Activated CD4-positive, alpha-beta T cell treated with anti-CD3 and anti-CD28 coated beads, Interleukin-2, amount 10 ng/mL, durations not matched to agents 24 days and 14 days (primary cell): Measurements from ENCODE around the gene ZNF594. TPM values are rescaled to one million over a fixed set of nuclear protein-coding genes. Genes with fewer than 3 reads are reported as not detected.
"Not testable (repeated sequence)": the region's sequence is repeated elsewhere in the genome, so short reads cannot be mapped to it uniquely, and the experiment has no call there.

Experiments
- DNase-seq: peaks from one replicate; pipeline ENCODE4 v3.0.0; 2022
- H3K27ac Mint-ChIP-seq: one replicate; pipeline ENCODE4 v1.8.0; 2022; ENCODE audit warnings: mild to moderate bottlenecking, mixed read lengths
- H3K27me3 Mint-ChIP-seq: one replicate; pipeline ENCODE4 v1.8.0; 2022; ENCODE audit warnings: mixed read lengths
- H3K36me3 Mint-ChIP-seq: one replicate; pipeline ENCODE4 v1.8.0; 2022; ENCODE audit warnings: low read depth, mild to moderate bottlenecking, mixed read lengths
- H3K4me1 Mint-ChIP-seq: one replicate; pipeline ENCODE4 v1.8.0; 2021; ENCODE audit warnings: mixed read lengths
- H3K4me3 Mint-ChIP-seq: one replicate; pipeline ENCODE4 v1.8.0; 2022; ENCODE audit warnings: mild to moderate bottlenecking, moderate library complexity, mixed read lengths
- H3K9me3 Mint-ChIP-seq: one replicate; pipeline ENCODE4 v1.8.0; 2021; ENCODE audit warnings: mixed read lengths
- intact Hi-C: fragments of 100-400 bp; cut with micrococcal nuclease; formaldehyde crosslinking; loops from one replicate; pipeline ENCODE4 v1.15.1; 2023
- total RNA-seq: library from RNA; stranded (reverse); gene quantifications from 2 replicates; pipeline ENCODE4 v1.2.3, GENCODE V29; 2022

The ZNF594 gene
- total RNA-seq, 1 donor from 2014 or later, result 12.1 TPM

GRCh38 chr17:5136580-5137412 is 54.9 kb downstream of the ZNF594 start:
- H3K9me3 Mint-ChIP-seq, H3K27ac Mint-ChIP-seq, H3K4me1 Mint-ChIP-seq, H3K36me3 Mint-ChIP-seq, intact Hi-C loops, H3K27me3 Mint-ChIP-seq, H3K4me3 Mint-ChIP-seq: not testable (repeated sequence)
- peak; percentile 46 for DNase-seq

- intact Hi-C loops, result no loop called here
- no peaks in the 10 kb centered on the region for H3K36me3 Mint-ChIP-seq
- no peak overlapping the region for H3K27ac Mint-ChIP-seq
- no peaks in the 10 kb centered on the region for H3K9me3 Mint-ChIP-seq
- peak; percentile 47 for DNase-seq
- H3K27me3 Mint-ChIP-seq, result no peaks in the 10 kb centered on the region
- no peak overlapping the region for H3K4me3 Mint-ChIP-seq
- H3K4me1 Mint-ChIP-seq, result no peaks in the 10 kb centered on the region
These were observed 55.7 kb downstream of the ZNF594 start for GRCh38 chr17:5135726-5136579.

GRCh38 chr17:5135131-5135712 is 56.4 kb downstream of the ZNF594 start:
- DNase-seq, H3K36me3 Mint-ChIP-seq, intact Hi-C loops: not testable (repeated sequence)

DNA sequence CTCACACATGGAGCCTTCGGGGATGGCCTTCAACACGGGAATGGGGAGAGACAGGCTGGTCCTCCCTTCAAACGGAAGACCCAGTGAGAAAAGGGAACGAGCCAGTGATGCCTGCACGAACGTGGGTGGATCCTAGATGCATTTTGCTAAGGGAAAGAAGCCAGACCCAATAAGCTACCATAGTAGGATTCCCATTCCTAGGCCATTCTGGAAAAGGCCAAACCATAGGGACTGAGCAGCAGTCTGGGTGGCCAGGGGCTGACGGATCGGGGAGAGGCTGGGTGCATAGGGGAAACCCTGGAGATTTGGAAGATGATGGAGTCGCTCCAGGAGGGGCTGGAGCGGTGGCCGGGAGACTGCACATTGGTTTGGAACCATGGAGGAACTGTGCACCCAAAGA is 57.1 kb downstream of the ZNF594 start:
- H3K9me3 Mint-ChIP-seq, H3K4me3 Mint-ChIP-seq, H3K36me3 Mint-ChIP-seq, H3K27me3 Mint-ChIP-seq, intact Hi-C loops, H3K4me1 Mint-ChIP-seq, H3K27ac Mint-ChIP-seq: not testable (repeated sequence)
- peak; percentile 43 for DNase-seq

More at GRCh38 chr17:5135131-5135712, 56.4 kb downstream of the ZNF594 start:
- not testable (repeated sequence) for H3K27ac Mint-ChIP-seq, H3K4me3 Mint-ChIP-seq, H3K9me3 Mint-ChIP-seq, H3K4me1 Mint-ChIP-seq, H3K27me3 Mint-ChIP-seq

DNA sequence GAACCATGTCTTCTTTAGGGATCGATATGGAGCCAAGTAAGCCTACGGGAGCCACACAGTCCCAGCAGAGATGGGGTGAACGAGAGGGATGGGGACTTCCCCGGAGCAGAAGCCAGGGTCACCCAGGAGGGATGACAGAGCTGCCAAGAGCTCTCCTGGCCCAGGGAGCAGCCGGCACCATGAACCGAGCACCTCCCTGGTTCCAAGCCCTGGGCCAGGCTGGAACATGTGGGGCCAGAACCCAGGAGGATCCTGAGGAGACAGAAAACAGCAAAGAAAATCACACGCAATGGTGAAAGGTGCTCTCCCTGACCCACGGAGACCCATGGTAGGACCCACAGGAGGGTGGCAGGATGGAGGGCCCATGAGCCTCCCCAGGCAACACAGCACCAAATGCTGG is 57.7 kb downstream of the ZNF594 start:
- H3K9me3 Mint-ChIP-seq, H3K27ac Mint-ChIP-seq, H3K36me3 Mint-ChIP-seq, H3K27me3 Mint-ChIP-seq, H3K4me1 Mint-ChIP-seq, DNase-seq, intact Hi-C loops, H3K4me3 Mint-ChIP-seq: not testable (repeated sequence)

GRCh38 chr17:5133311-5133710 is 58.4 kb downstream of the ZNF594 start:
- intact Hi-C loops, result no loop called here
- no peaks in the 10 kb centered on the region for H3K27me3 Mint-ChIP-seq
- DNase-seq, result no peak
- no peaks in the 10 kb centered on the region for H3K36me3 Mint-ChIP-seq
- H3K4me1 Mint-ChIP-seq, result no peaks in the 10 kb centered on the region
- H3K27ac Mint-ChIP-seq, result no peak overlapping the region
- H3K9me3 Mint-ChIP-seq, result no peaks in the 10 kb centered on the region
- no peak overlapping the region for H3K4me3 Mint-ChIP-seq

- H3K9me3 Mint-ChIP-seq, H3K4me3 Mint-ChIP-seq, H3K4me1 Mint-ChIP-seq, H3K27ac Mint-ChIP-seq, intact Hi-C loops, H3K36me3 Mint-ChIP-seq, H3K27me3 Mint-ChIP-seq, DNase-seq: not testable (repeated sequence)
These were observed 59.0 kb downstream of the ZNF594 start for GRCh38 chr17:5132503-5133225.

GRCh38 chr17:5131799-5132502 is 59.7 kb downstream of the ZNF594 start:
- H3K36me3 Mint-ChIP-seq, intact Hi-C loops, H3K4me3 Mint-ChIP-seq, H3K9me3 Mint-ChIP-seq, H3K27ac Mint-ChIP-seq, H3K4me1 Mint-ChIP-seq, DNase-seq, H3K27me3 Mint-ChIP-seq: not testable (repeated sequence)

DNA sequence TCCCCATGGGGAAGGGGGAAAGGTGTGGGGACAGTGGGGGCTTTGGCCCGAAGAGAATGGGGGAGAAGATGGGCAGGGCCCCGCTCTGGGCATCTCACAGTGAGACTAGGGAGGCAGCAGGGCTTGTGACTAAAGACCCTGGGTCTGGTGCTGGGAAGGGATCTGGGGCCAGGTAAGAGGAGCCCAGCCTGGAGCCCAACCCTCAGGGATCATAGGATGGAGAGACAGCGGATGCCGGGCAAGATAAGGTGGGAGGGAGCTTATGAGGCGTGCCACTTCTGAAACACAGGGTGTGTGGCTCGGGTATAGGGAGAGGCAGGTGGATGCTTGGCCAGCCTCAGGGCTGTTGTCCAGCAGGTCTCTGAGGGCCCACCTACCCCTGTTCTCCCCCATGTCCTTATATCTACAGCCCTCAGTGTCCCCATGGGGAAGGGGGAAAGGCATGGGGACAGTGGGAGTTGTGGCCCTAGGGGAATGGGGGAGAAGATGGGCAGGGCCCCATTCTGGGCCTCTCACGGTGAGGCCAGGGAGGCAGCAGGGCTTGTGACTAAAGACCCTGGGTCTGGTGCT is 60.4 kb downstream of the ZNF594 start:
- Mint-ChIP-seq H3K4me1 (no peaks in the 10 kb centered on the region), H3K9me3 (no peaks in the 10 kb centered on the region), H3K4me3 (no peak overlapping the region), H3K27ac (no peak overlapping the region), H3K36me3 (no peaks in the 10 kb centered on the region), H3K27me3 (no peaks in the 10 kb centered on the region)
- DNase-seq, result no peak
- intact Hi-C loops, result no loop called here

- intact Hi-C loops, H3K9me3 Mint-ChIP-seq, H3K27ac Mint-ChIP-seq, H3K36me3 Mint-ChIP-seq, H3K4me1 Mint-ChIP-seq, H3K27me3 Mint-ChIP-seq, DNase-seq, H3K4me3 Mint-ChIP-seq: not testable (repeated sequence)
These were observed 61.0 kb downstream of the ZNF594 start for GRCh38 chr17:5130687-5131086.

- H3K4me3 Mint-ChIP-seq, H3K4me1 Mint-ChIP-seq, H3K36me3 Mint-ChIP-seq, H3K27ac Mint-ChIP-seq, H3K9me3 Mint-ChIP-seq, intact Hi-C loops, H3K27me3 Mint-ChIP-seq, DNase-seq: not testable (repeated sequence)
These were observed 61.4 kb downstream of the ZNF594 start for GRCh38 chr17:5130261-5130660.

- H3K27ac Mint-ChIP-seq, H3K27me3 Mint-ChIP-seq, intact Hi-C loops, H3K4me1 Mint-ChIP-seq, H3K9me3 Mint-ChIP-seq, H3K4me3 Mint-ChIP-seq, H3K36me3 Mint-ChIP-seq, DNase-seq: not testable (repeated sequence)
These were observed 61.9 kb downstream of the ZNF594 start for GRCh38 chr17:5129770-5130169.
